LNCAP (cell line): Measurements from ENCODE around the gene ANKRD27.

ENCODE experiments used
- CTCF ChIP-seq: fragments of 450-650 bp; IDR thresholded peaks from 2 replicates; pipeline ENCODE4 v1.5.1; 2017; ENCODE audit warnings: mild to moderate bottlenecking

The ANKRD27 gene

GRCh38 chr19:32649751-32650150 lies 25.2 kb downstream of the ANKRD27 start:
- TF ChIP-seq CTCF, result no peak

GRCh38 chr19:32647361-32647760 lies 27.6 kb downstream of the ANKRD27 start:
- no peak for TF ChIP-seq CTCF

- TF ChIP-seq CTCF, result no peak
These were observed 28.4 kb downstream of the ANKRD27 start for GRCh38 chr19:32646556-32646955.

GRCh38 chr19:32642771-32643170 lies 32.2 kb downstream of the ANKRD27 start:
- no peak for TF ChIP-seq CTCF

- no peak for TF ChIP-seq CTCF
These were observed 36.4 kb downstream of the ANKRD27 start for GRCh38 chr19:32638625-32639024.

GRCh38 chr19:32637480-32637879 lies 37.5 kb downstream of the ANKRD27 start:
- no peak for TF ChIP-seq CTCF

GRCh38 chr19:32631381-32631780 lies 43.6 kb downstream of the ANKRD27 start:
- no peak for TF ChIP-seq CTCF

- TF ChIP-seq CTCF, result no peak
These were observed 44.6 kb downstream of the ANKRD27 start for GRCh38 chr19:32630338-32630737.
